ENCODE data around the gene HOXD8. TPM values are rescaled to one million over a fixed set of nuclear protein-coding genes. Genes with fewer than 3 reads are reported as not detected.
A peak's percentile ranks its signal among the peaks of the same experiment; 100 is the strongest.

Gene HOXD8
- total and polyA plus RNA-seq, 2 experiments from 2014 or later: 19.7 to 27.8 TPM

DNA sequence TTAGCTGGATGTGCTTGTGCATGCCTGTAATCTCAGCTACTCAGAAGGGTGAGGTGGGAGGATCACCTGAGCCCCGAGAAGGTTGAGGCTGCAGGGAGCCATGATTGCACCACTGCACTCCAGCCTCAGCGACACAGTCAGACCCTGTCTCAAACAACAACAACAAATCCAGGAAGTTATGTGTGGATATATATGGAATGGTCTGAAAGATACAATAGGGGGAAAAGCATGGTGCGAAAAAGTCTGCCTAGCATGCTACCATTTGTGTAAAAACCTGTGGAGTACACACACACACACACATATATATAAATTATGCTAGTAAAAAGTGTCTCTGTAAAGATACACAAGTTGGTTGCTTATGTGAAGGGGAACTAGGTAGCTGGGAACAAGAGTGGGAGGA lies 52.0 kb downstream of the HOXD8 start:
- H3K9ac ChIP-seq: no peak overlapping the region
- no peaks in the 10 kb centered on the region for H3K9me3 ChIP-seq (ENCODE audit: low read depth)
- H3K79me2 ChIP-seq (ENCODE audit: insufficient read depth): peaks cover 9% of the 10 kb centered on the region; the same call in 1 of the 2 replicates
- H3K4me2 ChIP-seq (ENCODE audit: unreplicated experiment): no peak overlapping the region
- 92 to 99% methylated on average over 3 of the region's 3 CpGs for WGBS, 2 experiments (ENCODE audit: low coverage in 1 of 2, low lambda C conversion rate in 2 of 2, missing lambda C conversion rate in 2 of 2)
- H3K27ac ChIP-seq: no peak overlapping the region
- no peaks in the 10 kb centered on the region for H3K9me2 ChIP-seq (ENCODE audit: insufficient read depth)
- TF ChIP-seq EZH2 (IDR thresholded peaks at IDR 0.05; ENCODE audit: insufficient read depth, poor library complexity, severe bottlenecking) (no peak), EZH2phosphoT487 (IDR thresholded peaks at IDR 0.05; ENCODE audit: insufficient read depth, low read depth) (no peak)
- no peaks in the 10 kb centered on the region for H3K4me1 ChIP-seq (ENCODE audit: insufficient read depth)
- H3F3A ChIP-seq (ENCODE audit: insufficient read depth): no peaks in the 10 kb centered on the region
- no peaks in the 10 kb centered on the region for H4K20me1 ChIP-seq (ENCODE audit: insufficient read depth)
- no peaks in the 10 kb centered on the region for H3K36me3 ChIP-seq (ENCODE audit: low read depth)
- no peaks in the 10 kb centered on the region for H3K27me3 ChIP-seq (replicated peaks; ENCODE audit: insufficient read depth)
- no peak overlapping the region for H3K4me3 ChIP-seq
- no peak for DNase-seq
- H2AFZ ChIP-seq: no peak overlapping the region
- in situ Hi-C loops (cut with MboI): no loop called here

MicroRNAs within 50 kb of the gene (microRNA counts, 767-probe panel; counts per million panel counts)
- microRNA hsa-miR-10b-5p: 5,066 counts per million, percentile 89 among the panel's probes with 10 or more counts

Small RNA genes within 50 kb of the gene (microRNA-seq; reads per million reads assigned to microRNA genes)
- 11,588 reads per million, percentile 96 among the genes with 10 or more reads in this experiment for gene MIR10B (ENCODE audit: borderline number of aligned reads)

Small RNA genes within 50 kb of the gene (small RNA-seq; reads per million reads assigned to genes)
- gene MIR10B (ENCODE audit: low read depth, low replicate concordance): 3,686 reads per million, percentile 100 among the genes with 10 or more reads in this experiment

Other genes starting within 250 kb of the HOXD8 start
- 68.3 and 73.1 TPM in 2 replicates for gene LNPK, start 127.4 kb upstream of the HOXD8 start, total RNA-seq (2014; rRNA removed; shearing (Covaris generic))
- gene LNPK, start 127.4 kb upstream of the HOXD8 start, polyA plus RNA-seq (2016; fragmentation: Nextera tagmentation; extraction: Ambion mirVana): 66.1 and 67.1 TPM in 2 replicates
- not detected in 2 replicates for gene EVX2, start 45.7 kb upstream of the HOXD8 start, total RNA-seq (2014; rRNA removed; shearing (Covaris generic))
- not detected in 2 replicates for gene EVX2, start 45.7 kb upstream of the HOXD8 start, polyA plus RNA-seq (2016; fragmentation: Nextera tagmentation; extraction: Ambion mirVana)
- gene HOXD13, start 37.0 kb upstream of the HOXD8 start, total RNA-seq (2014; rRNA removed; shearing (Covaris generic)): 1.0 and 3.8 TPM in 2 replicates
- gene HOXD13, start 37.0 kb upstream of the HOXD8 start, polyA plus RNA-seq (2016; fragmentation: Nextera tagmentation; extraction: Ambion mirVana): 1.9 and 2.4 TPM in 2 replicates
- 0.22 TPM in 1 of 2 replicates, not detected in the other for gene HOXD12, start 29.9 kb upstream of the HOXD8 start, total RNA-seq (2014; rRNA removed; shearing (Covaris generic))
- 0.14 and 0.19 TPM in 2 replicates for gene HOXD12, start 29.9 kb upstream of the HOXD8 start, polyA plus RNA-seq (2016; fragmentation: Nextera tagmentation; extraction: Ambion mirVana)
- 28.4 and 31.6 TPM in 2 replicates for gene HOXD11, start 22.4 kb upstream of the HOXD8 start, total RNA-seq (2014; rRNA removed; shearing (Covaris generic))
- gene HOXD11, start 22.4 kb upstream of the HOXD8 start, polyA plus RNA-seq (2016; fragmentation: Nextera tagmentation; extraction: Ambion mirVana): 27.7 and 30.0 TPM in 2 replicates
- gene HOXD10, start 12.9 kb upstream of the HOXD8 start, total RNA-seq (2014; rRNA removed; shearing (Covaris generic)): 17.2 and 23.5 TPM in 2 replicates
- 10.9 and 16.0 TPM in 2 replicates for gene HOXD10, start 12.9 kb upstream of the HOXD8 start, polyA plus RNA-seq (2016; fragmentation: Nextera tagmentation; extraction: Ambion mirVana)
- gene HOXD9, start 7.0 kb upstream of the HOXD8 start, total RNA-seq (2014; rRNA removed; shearing (Covaris generic)): 4.2 and 7.0 TPM in 2 replicates
- 5.7 and 7.2 TPM in 2 replicates for gene HOXD9, start 7.0 kb upstream of the HOXD8 start, polyA plus RNA-seq (2016; fragmentation: Nextera tagmentation; extraction: Ambion mirVana)
- 2.5 and 7.8 TPM in 2 replicates for gene HOXD4, start 21.8 kb downstream of the HOXD8 start, total RNA-seq (2014; rRNA removed; shearing (Covaris generic))
- gene HOXD4, start 21.8 kb downstream of the HOXD8 start, polyA plus RNA-seq (2016; fragmentation: Nextera tagmentation; extraction: Ambion mirVana): 0.54 and 1.4 TPM in 2 replicates
- gene HOXD3, start 27.6 kb downstream of the HOXD8 start, total RNA-seq (2014; rRNA removed; shearing (Covaris generic)): 3.2 and 5.2 TPM in 2 replicates
- gene HOXD3, start 27.6 kb downstream of the HOXD8 start, polyA plus RNA-seq (2016; fragmentation: Nextera tagmentation; extraction: Ambion mirVana): 1.9 and 2.3 TPM in 2 replicates
- gene HOXD1, start 59.0 kb downstream of the HOXD8 start, total RNA-seq (2014; rRNA removed; shearing (Covaris generic)): 0.13 and 0.43 TPM in 2 replicates
- gene HOXD1, start 59.0 kb downstream of the HOXD8 start, polyA plus RNA-seq (2016; fragmentation: Nextera tagmentation; extraction: Ambion mirVana): 1.5 and 2.2 TPM in 2 replicates
- gene MTX2, start 139.7 kb downstream of the HOXD8 start, total RNA-seq (2014; rRNA removed; shearing (Covaris generic)): 47.9 and 49.3 TPM in 2 replicates
- gene MTX2, start 139.7 kb downstream of the HOXD8 start, polyA plus RNA-seq (2016; fragmentation: Nextera tagmentation; extraction: Ambion mirVana): 60.6 and 61.8 TPM in 2 replicates